HL-60/S4 (cell line): Measurements from ENCODE around the gene SPAG17.

Experiments
- in situ Hi-C: fragments of 300-500 bp; cut with MboI; formaldehyde crosslinking; loops from 2 replicates; pipeline ENCODE4 v1.14.3; 2022; ENCODE audit warnings: low sequenced_read_pairs

Gene SPAG17

GRCh38 chr1:117985973-117986372 lies 199.1 kb downstream of the SPAG17 start:
- in situ Hi-C loops: no loop called here

- in situ Hi-C loops: no loop called here
Measured at GRCh38 chr1:117985239-117985638, 199.8 kb downstream of the SPAG17 start.

GRCh38 chr1:117981455-117982192 lies 203.4 kb downstream of the SPAG17 start:
- in situ Hi-C loops: no loop called here

- in situ Hi-C loops: no loop called here
Measured at GRCh38 chr1:117976381-117976780, 208.6 kb downstream of the SPAG17 start.

- in situ Hi-C loops: no loop called here
Measured at GRCh38 chr1:117971777-117972176, 213.3 kb downstream of the SPAG17 start.

GRCh38 chr1:117970252-117970651 lies 214.8 kb downstream of the SPAG17 start:
- in situ Hi-C loops: no loop called here

GRCh38 chr1:117967881-117968280 lies 217.1 kb downstream of the SPAG17 start:
- in situ Hi-C loops: no loop called here

- in situ Hi-C loops: no loop called here
Measured at GRCh38 chr1:117967477-117967876, 217.6 kb downstream of the SPAG17 start.

- in situ Hi-C loops: no loop called here
Measured at GRCh38 chr1:117964290-117965038, 220.6 kb downstream of the SPAG17 start.

GRCh38 chr1:117959364-117959763 lies 225.7 kb downstream of the SPAG17 start:
- in situ Hi-C loops: no loop called here

- in situ Hi-C loops: no loop called here
Measured at GRCh38 chr1:117952386-117952785, 232.6 kb downstream of the SPAG17 start.

- in situ Hi-C loops: no loop called here
Measured at GRCh38 chr1:117942293-117942692, 242.7 kb downstream of the SPAG17 start.

- in situ Hi-C loops: no loop called here
Measured at GRCh38 chr1:117933769-117934168, 251.3 kb downstream of the SPAG17 start.

GRCh38 chr1:117932576-117932975 lies 252.5 kb downstream of the SPAG17 start:
- in situ Hi-C loops: no loop called here

- in situ Hi-C loops: no loop called here
Measured at GRCh38 chr1:117930484-117930883, 254.5 kb downstream of the SPAG17 start.

GRCh38 chr1:117930173-117930447 lies 254.9 kb downstream of the SPAG17 start:
- in situ Hi-C loops: no loop called here

GRCh38 chr1:117929343-117930172 lies 255.5 kb downstream of the SPAG17 start, which contains the start of the genes GDAP2 and WDR3:
Gene GDAP2, minus strand, starts transcription at chr1:117929621. Its CDS starts 9,264 bp downstream, at chr1:117920357.
Gene WDR3, plus strand, starts transcription at chr1:117929739. Its CDS starts 3,581 bp downstream, at chr1:117933320.
- in situ Hi-C loops: no loop called here

GRCh38 chr1:117928881-117929342 lies 256.1 kb downstream of the SPAG17 start:
- in situ Hi-C loops: no loop called here

- in situ Hi-C loops: no loop called here
Measured at GRCh38 chr1:117925981-117926380, 259.0 kb downstream of the SPAG17 start.

GRCh38 chr1:117922717-117923116 lies 262.3 kb downstream of the SPAG17 start:
- in situ Hi-C loops: loop anchor here (25.0 kb wide), 1 partner anchor 410 kb away; no protein-coding TSS in a partner anchor

- in situ Hi-C loops: loop anchor here (25.0 kb wide), 1 partner anchor 410 kb away; no protein-coding TSS in a partner anchor
Measured at GRCh38 chr1:117921991-117922390, 263.0 kb downstream of the SPAG17 start.
